ENCODE measurements around the gene LNPK. TPM values are rescaled to one million over a fixed set of nuclear protein-coding genes. Genes with fewer than 3 reads are reported as not detected.
"Not testable (repeated sequence)": the region's sequence is repeated elsewhere in the genome, so short reads cannot be mapped to it uniquely, and the experiment has no call there.

The LNPK gene
- total RNA-seq, 1 experiment from 2014 or later: 21.9 TPM

DNA sequence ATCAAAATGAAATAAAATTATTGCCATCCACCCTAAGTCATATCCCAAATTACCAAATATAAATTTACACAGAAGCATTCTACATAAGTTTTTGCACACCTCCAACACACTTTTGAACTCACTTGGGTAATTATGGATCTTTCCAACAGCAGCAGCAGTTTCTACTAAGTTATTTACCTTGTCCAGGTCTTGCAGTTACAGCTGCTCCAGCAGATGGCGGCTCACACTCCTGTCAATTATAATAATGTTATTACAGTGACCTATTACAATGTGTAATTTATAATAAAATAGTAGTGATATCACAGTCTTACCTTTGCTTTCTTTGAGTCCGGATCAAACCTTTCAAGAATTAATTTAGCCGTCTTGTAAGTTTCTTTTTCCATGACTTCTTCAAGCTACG lies 37.9 kb downstream of the LNPK start:
- Histone ChIP-seq H4K20me1 (ENCODE audit: low read length) (no peaks in the 10 kb centered on the region), H3K27me3 (ENCODE audit: low read length) (no peaks in the 10 kb centered on the region), H3F3A (ENCODE audit: low read length, unreplicated experiment) (no peaks in the 10 kb centered on the region), H3K36me3 (ENCODE audit: low read depth, low read length) (peaks cover 3% of the 10 kb centered on the region; the same call in 1 of the 2 replicates), H3K4me3 (ENCODE audit: low read length) (no peak overlapping the region), H3K4me2 (ENCODE audit: low read length) (no peak overlapping the region), H3K9me3 (ENCODE audit: low read length) (no peaks in the 10 kb centered on the region), H3K79me2 (ENCODE audit: low read length) (no peaks in the 10 kb centered on the region), H3K27ac (ENCODE audit: low read length) (no peak overlapping the region), H2AFZ (ENCODE audit: low read length) (no peak overlapping the region), H3K9me2 (replicated peaks; ENCODE audit: low read length) (no peaks in the 10 kb centered on the region), H3K4me1 (ENCODE audit: insufficient read depth, low read length) (0 out of 2 replicates have a peak, but pooled peaks cover 4% of the 10 kb centered on the region), H3K9ac (ENCODE audit: low read length) (no peak overlapping the region)
- peak; percentile 27 for DNase-seq
- TF ChIP-seq EZH2 (IDR thresholded peaks at IDR 0.05; ENCODE audit: low read length, unreplicated experiment) (no peak), EZH2phosphoT487 (IDR thresholded peaks at IDR 0.05; ENCODE audit: borderline replicate concordance, low read length) (no peak)
- TF ChIP-seq, protein P1, sequence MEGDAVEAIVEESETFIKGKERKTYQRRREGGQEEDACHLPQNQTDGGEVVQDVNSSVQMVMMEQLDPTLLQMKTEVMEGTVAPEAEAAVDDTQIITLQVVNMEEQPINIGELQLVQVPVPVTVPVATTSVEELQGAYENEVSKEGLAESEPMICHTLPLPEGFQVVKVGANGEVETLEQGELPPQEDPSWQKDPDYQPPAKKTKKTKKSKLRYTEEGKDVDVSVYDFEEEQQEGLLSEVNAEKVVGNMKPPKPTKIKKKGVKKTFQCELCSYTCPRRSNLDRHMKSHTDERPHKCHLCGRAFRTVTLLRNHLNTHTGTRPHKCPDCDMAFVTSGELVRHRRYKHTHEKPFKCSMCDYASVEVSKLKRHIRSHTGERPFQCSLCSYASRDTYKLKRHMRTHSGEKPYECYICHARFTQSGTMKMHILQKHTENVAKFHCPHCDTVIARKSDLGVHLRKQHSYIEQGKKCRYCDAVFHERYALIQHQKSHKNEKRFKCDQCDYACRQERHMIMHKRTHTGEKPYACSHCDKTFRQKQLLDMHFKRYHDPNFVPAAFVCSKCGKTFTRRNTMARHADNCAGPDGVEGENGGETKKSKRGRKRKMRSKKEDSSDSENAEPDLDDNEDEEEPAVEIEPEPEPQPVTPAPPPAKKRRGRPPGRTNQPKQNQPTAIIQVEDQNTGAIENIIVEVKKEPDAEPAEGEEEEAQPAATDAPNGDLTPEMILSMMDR (conservative IDR thresholded peaks at IDR 0.05; ENCODE audit: low read depth, low read length): peak; percentile 50
- intact Hi-C loops (cut with micrococcal nuclease): loop anchor here (1.0 kb wide), 1 partner anchor 122 kb away; no protein-coding TSS in a partner anchor
- POLR2A ChIA-PET (ENCODE audit: unreplicated experiment): no interaction called here
- CTCF ChIA-PET: no interaction called here
- BruUV-seq (replicated peaks): no TSS peak
- peak; percentile 64 for ATAC-seq

DNA sequence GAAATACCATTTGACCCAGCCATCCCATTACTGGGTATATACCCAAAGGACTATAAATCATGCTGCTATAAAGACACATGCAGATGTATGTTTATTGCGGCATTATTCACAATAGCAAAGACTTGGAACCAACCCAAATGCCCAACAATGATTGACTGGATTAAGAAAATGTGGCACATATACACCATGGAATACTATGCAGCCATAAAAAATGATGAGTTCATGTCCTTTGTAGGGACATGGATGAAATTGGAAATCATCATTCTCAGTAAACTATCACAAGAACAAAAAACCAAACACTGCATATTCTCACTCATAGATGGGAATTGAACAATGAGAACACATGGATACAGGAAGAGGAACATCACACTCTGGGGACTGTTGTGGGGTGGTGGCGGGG lies 38.9 kb downstream of the LNPK start:
- H3K9ac ChIP-seq (ENCODE audit: low read length); H3F3A ChIP-seq (ENCODE audit: low read length, unreplicated experiment); H4K20me1 ChIP-seq (ENCODE audit: low read length); CTCF ChIA-PET; H3K4me2 ChIP-seq (ENCODE audit: low read length); POLR2A ChIA-PET (ENCODE audit: unreplicated experiment); BruUV-seq (replicated peaks); H3K9me3 ChIP-seq (ENCODE audit: low read length); H3K79me2 ChIP-seq (ENCODE audit: low read length); H3K27me3 ChIP-seq (ENCODE audit: low read length); intact Hi-C loops (cut with micrococcal nuclease); H3K9me2 ChIP-seq (replicated peaks; ENCODE audit: low read length); DNase-seq; H3K4me1 ChIP-seq (ENCODE audit: insufficient read depth, low read length); H3K4me3 ChIP-seq (ENCODE audit: low read length); H2AFZ ChIP-seq (ENCODE audit: low read length); ATAC-seq; H3K27ac ChIP-seq (ENCODE audit: low read length); H3K36me3 ChIP-seq (ENCODE audit: low read depth, low read length): not testable (repeated sequence)

DNA sequence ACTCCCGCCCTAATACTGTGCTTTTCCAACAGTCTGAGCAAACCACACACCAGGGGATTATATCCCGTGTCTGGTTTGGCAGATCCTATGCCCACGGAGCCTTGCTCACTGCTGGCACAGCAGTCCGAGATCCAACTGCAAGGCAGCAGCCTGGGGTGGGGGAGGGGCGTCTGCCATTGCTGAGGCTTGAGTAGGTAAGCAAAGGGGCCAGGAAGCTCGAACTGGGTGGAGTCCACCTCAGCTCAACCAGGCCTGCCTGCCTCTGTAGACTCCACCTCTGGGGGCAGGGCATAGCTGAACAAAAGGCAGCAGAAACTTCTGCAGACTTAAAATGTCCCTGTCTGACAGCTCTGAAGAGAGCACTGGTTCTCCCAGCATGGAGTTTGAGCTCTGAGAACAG lies 44.2 kb downstream of the LNPK start:
- Histone ChIP-seq H3K9ac (ENCODE audit: low read length) (no peak overlapping the region), H3F3A (ENCODE audit: low read length, unreplicated experiment) (no peaks in the 10 kb centered on the region), H3K4me2 (ENCODE audit: low read length) (no peak overlapping the region), H3K9me3 (ENCODE audit: low read length) (no peaks in the 10 kb centered on the region), H3K79me2 (ENCODE audit: low read length) (no peaks in the 10 kb centered on the region), H3K36me3 (ENCODE audit: low read depth, low read length) (0 out of 2 replicates have a peak, but pooled peaks cover 4% of the 10 kb centered on the region), H2AFZ (ENCODE audit: low read length) (no peak overlapping the region), H4K20me1 (ENCODE audit: low read length) (no peaks in the 10 kb centered on the region), H3K4me3 (ENCODE audit: low read length) (no peak overlapping the region), H3K4me1 (ENCODE audit: insufficient read depth, low read length) (no peaks in the 10 kb centered on the region), H3K9me2 (replicated peaks; ENCODE audit: low read length) (no peaks in the 10 kb centered on the region), H3K27me3 (ENCODE audit: low read length) (no peaks in the 10 kb centered on the region), H3K27ac (ENCODE audit: low read length) (no peak overlapping the region)
- TF ChIP-seq EZH2phosphoT487 (IDR thresholded peaks at IDR 0.05; ENCODE audit: borderline replicate concordance, low read length): no peak
- CTCF ChIA-PET: no interaction called here
- intact Hi-C loops (cut with micrococcal nuclease): no loop called here
- no TSS peak for BruUV-seq (replicated peaks)
- no peak for DNase-seq
- POLR2A ChIA-PET (ENCODE audit: unreplicated experiment): no interaction called here
- ATAC-seq: no peak

DNA sequence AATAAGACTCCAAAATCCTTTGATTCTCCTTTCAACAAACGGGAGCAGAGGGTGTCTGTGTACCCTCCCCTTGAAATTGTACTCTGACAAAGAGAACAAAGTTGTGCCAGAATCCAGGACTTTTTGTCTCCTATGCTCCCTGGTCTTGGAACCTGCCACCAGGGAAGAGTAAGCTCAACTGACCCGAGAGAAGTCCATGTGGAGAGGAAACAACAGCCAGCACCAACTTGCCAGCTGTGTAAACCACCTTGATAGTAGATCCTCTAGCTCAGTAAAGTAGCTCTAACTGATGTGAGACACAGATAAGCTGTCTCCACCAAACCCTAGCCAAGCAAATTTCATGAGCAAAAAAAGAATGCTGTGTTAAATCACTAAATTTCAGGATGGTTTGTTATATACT lies 46.9 kb downstream of the LNPK start:
- Histone ChIP-seq H3K4me1 (ENCODE audit: insufficient read depth, low read length) (no peaks in the 10 kb centered on the region), H3K27ac (ENCODE audit: low read length) (no peak overlapping the region), H4K20me1 (ENCODE audit: low read length) (no peaks in the 10 kb centered on the region), H2AFZ (ENCODE audit: low read length) (no peak overlapping the region), H3K79me2 (ENCODE audit: low read length) (no peaks in the 10 kb centered on the region), H3K9me2 (replicated peaks; ENCODE audit: low read length) (no peaks in the 10 kb centered on the region), H3K4me3 (ENCODE audit: low read length) (no peak overlapping the region), H3K9ac (ENCODE audit: low read length) (no peak overlapping the region), H3K36me3 (ENCODE audit: low read depth, low read length) (0 out of 2 replicates have a peak, but pooled peaks cover 4% of the 10 kb centered on the region), H3K4me2 (ENCODE audit: low read length) (no peak overlapping the region), H3F3A (ENCODE audit: low read length, unreplicated experiment) (no peaks in the 10 kb centered on the region), H3K27me3 (ENCODE audit: low read length) (no peaks in the 10 kb centered on the region), H3K9me3 (ENCODE audit: low read length) (no peaks in the 10 kb centered on the region)
- ChIA-PET POLR2A (ENCODE audit: unreplicated experiment) (no interaction called here), CTCF (no interaction called here)
- ATAC-seq: no peak
- no peak for TF ChIP-seq EZH2phosphoT487 (IDR thresholded peaks at IDR 0.05; ENCODE audit: borderline replicate concordance, low read length)
- TF ChIP-seq, protein P1 (conservative IDR thresholded peaks at IDR 0.05; ENCODE audit: low read depth, low read length): no peak
- no peak for TF ChIP-seq EZH2 (IDR thresholded peaks at IDR 0.05; ENCODE audit: low read length, unreplicated experiment)
- DNase-seq: no peak
- BruUV-seq (replicated peaks): no TSS peak
- intact Hi-C loops (cut with micrococcal nuclease): no loop called here
